Spleen (tissue), 11 donors: ENCODE results near the gene SLC38A11. TPM values are rescaled to one million over a fixed set of nuclear protein-coding genes. Genes with fewer than 3 reads are reported as not detected.

Experiments
- DNase-seq: peaks from one replicate; pipeline ENCODE4 v3.0.0-alpha.2; 2020
- H3K27ac ChIP-seq, 8 donors: fragments of 200-600 bp; sonication (generic) in 7 of 8; 1 replicate in 4 of 8; 2 replicates in 4 of 8; pipeline versions ENCODE4 v1.5.0 to v1.8.0; 2016 to 2021; ENCODE audit warnings: inconsistent platforms in 4 of 8, mild to moderate bottlenecking in 4 of 8, moderate library complexity in 1 of 8
- H3K27me3 ChIP-seq, 7 donors: fragments of 200-600 bp; sonication (generic) in 6 of 7; replicated peaks in 1 of 7; 1 replicate in 4 of 7; 2 replicates in 3 of 7; pipeline versions ENCODE4 v1.5.0 to v1.8.0; 2016 to 2021; ENCODE audit warnings: inconsistent platforms in 3 of 7, mild to moderate bottlenecking in 1 of 7
- H3K36me3 ChIP-seq, 6 donors: fragments of 200-600 bp; sonication (generic) in 5 of 6; 1 replicate in 4 of 6; 2 replicates in 2 of 6; pipeline versions ENCODE4 v1.5.0 to v1.8.0; 2016 to 2021; ENCODE audit warnings: inconsistent platforms in 2 of 6
- H3K4me1 ChIP-seq, 6 donors: fragments of 200-600 bp; sonication (generic) in 5 of 6; 1 replicate in 3 of 6; 2 replicates in 3 of 6; pipeline versions ENCODE4 v1.5.0 to v1.8.0; 2016 to 2021; ENCODE audit warnings: inconsistent platforms in 3 of 6
- H3K4me3 ChIP-seq, 8 donors: fragments of 200-600 bp; sonication (generic) in 7 of 8; 1 replicate in 4 of 8; 2 replicates in 4 of 8; pipeline versions ENCODE4 v1.5.0 to v1.8.0; 2016 to 2021; ENCODE audit warnings: inconsistent platforms in 4 of 8, mild to moderate bottlenecking in 4 of 8, moderate library complexity in 2 of 8
- H3K9me3 ChIP-seq, 8 donors: fragments of 200-600 bp; sonication (generic) in 7 of 8; 1 replicate in 4 of 8; 2 replicates in 4 of 8; pipeline versions ENCODE4 v1.5.0 to v1.8.0; 2016 to 2021; ENCODE audit warnings: inconsistent platforms in 4 of 8
- CTCF ChIP-seq, 11 experiments: fragments of 200-600 bp in 7 of 11; fragments of 450-650 bp in 4 of 11; sonication (generic) in 4 of 11; IDR thresholded peaks in 8 of 11; conservative IDR thresholded peaks in 3 of 11; 1 replicate in 7 of 11; 2 replicates in 4 of 11; pipeline versions ENCODE4 v1.4.0 to v1.8.0; 2016 to 2021; ENCODE audit warnings: antibody characterized with exemption in 11 of 11, inconsistent platforms in 4 of 11, mild to moderate bottlenecking in 1 of 11
- POLR2A ChIP-seq, 3 donors: fragments of 450-650 bp; IDR thresholded peaks; one replicate each; pipeline ENCODE4 v1.5.1; 2017; ENCODE audit warnings: antibody characterized with exemption in 3 of 3, mild to moderate bottlenecking in 1 of 3
- POLR2AphosphoS5 ChIP-seq, 3 donors: sonication (generic); formaldehyde crosslinking; IDR thresholded peaks; one replicate each; pipeline ENCODE4 v1.5.1; 2017; ENCODE audit warnings: antibody characterized with exemption in 3 of 3
- WGBS, 5 donors: extraction: QIAGEN DNeasy Blood & Tissue Kit in 3 of 5; methylation state at CpG; one replicate each; pipeline versions ENCODE4 v1.1.5 to v1.1.7; 2013 to 2018; 5-methylcytosine and 5-hydroxymethylcytosine counted together
- intact Hi-C: fragments of 100-400 bp; cut with DNase I; formaldehyde crosslinking; loops from one replicate; pipeline ENCODE4 v1.15.0; 2023; ENCODE audit warnings: low total_unique reads
- polyA plus RNA-seq, 3 donors: library from polyadenylated mRNA; stranded (reverse); fragments of 200-250 nt; gene quantifications; one replicate each; pipeline ENCODE4 v1.2.1, GENCODE V29; 2013
- total RNA-seq, 7 donors: library from RNA; depleted of rRNA in 3 of 7; stranded (reverse); fragments of >200 nt in 3 of 7; fragmentation: NEBNext Ultra II Directional in 4 of 7; extraction: Animal tissue kit (Norgen Biotek cat#: 25700) in 4 of 7; gene quantifications; one replicate each; pipeline versions ENCODE4 v1.1.0 to v1.2.1, GENCODE V29; 2016 to 2021
- donor health status: healthy with polysubstance abuse.
- donor health status: DM: no; HTN: no; CAD: no; lungs with moderate emphysema.
- donor health status: DM: no; HTN: no; CAD: no.
- donor health status: Bipolar disorder and iron deficiency.
- donor health status: healthy.
- donor health status: DM: no; HTN: no; CAD: no.
- donor health status: DM: yes; HTN: yes; CAD: no.

The SLC38A11 gene
- total and polyA plus RNA-seq, 10 donors, result 5.8 to 48.6 (median 24.5) TPM

- Histone ChIP-seq H3K4me3 (no peak overlapping the region), H3K36me3 (no peaks in the 10 kb centered on the region), H3K27ac (no peak overlapping the region), H3K4me1 (peaks cover 0 to 28% (median 6%) of the 10 kb centered on the region in 6 donors), H3K27me3 (no peaks in the 10 kb centered on the region), H3K9me3 (peaks cover 0 to 5% (median 0%) of the 10 kb centered on the region in 8 donors)
- intact Hi-C loops, result no loop called here
- no peak for DNase-seq
- TF ChIP-seq POLR2AphosphoS5 (IDR thresholded peaks at IDR 0.05) (no peak), CTCF (IDR thresholded peaks at IDR 0.05 in 8 of 11, conservative IDR thresholded peaks at IDR 0.05 in 3 of 11) (no peak), POLR2A (IDR thresholded peaks at IDR 0.05) (no peak)
- 80 to 95% (median 87%) methylated on average over 2 of the region's 2 CpGs for WGBS, 5 donors
These were observed 22.9 kb downstream of the SLC38A11 start for GRCh38 chr2:164932377-164932776.

- no peaks in the 10 kb centered on the region for H3K36me3 ChIP-seq
- no peak overlapping the region for H3K4me3 ChIP-seq
- no peak overlapping the region for H3K27ac ChIP-seq
- peaks cover 0 to 5% (median 0%) of the 10 kb centered on the region in 8 donors for H3K9me3 ChIP-seq
- H3K27me3 ChIP-seq, result no peaks in the 10 kb centered on the region
- TF ChIP-seq POLR2AphosphoS5 (IDR thresholded peaks at IDR 0.05) (no peak), CTCF (IDR thresholded peaks at IDR 0.05 in 8 of 11, conservative IDR thresholded peaks at IDR 0.05 in 3 of 11) (no peak), POLR2A (IDR thresholded peaks at IDR 0.05) (no peak)
- H3K4me1 ChIP-seq, result peaks cover 0 to 2% (median 0%) of the 10 kb centered on the region in 6 donors
- DNase-seq, result no peak
- intact Hi-C loops, result no loop called here
These were observed 27.1 kb downstream of the SLC38A11 start for GRCh38 chr2:164928101-164928673.

GRCh38 chr2:164922134-164922533 lies 33.2 kb downstream of the SLC38A11 start:
- intact Hi-C loops, result no loop called here
- Histone ChIP-seq H3K36me3 (no peaks in the 10 kb centered on the region), H3K27me3 (no peaks in the 10 kb centered on the region), H3K4me3 (no peak overlapping the region), H3K27ac (no peak overlapping the region), H3K4me1 (no peaks in the 10 kb centered on the region), H3K9me3 (no peaks in the 10 kb centered on the region)
- no peak for DNase-seq
- 52 to 71% (median 63%) methylated on average over 3 of the region's 3 CpGs for WGBS, 5 donors
- no peak for TF ChIP-seq POLR2AphosphoS5 (IDR thresholded peaks at IDR 0.05)
- TF ChIP-seq CTCF (IDR thresholded peaks at IDR 0.05 in 8 of 11, conservative IDR thresholded peaks at IDR 0.05 in 3 of 11), result no peak
- TF ChIP-seq POLR2A (IDR thresholded peaks at IDR 0.05), result no peak

GRCh38 chr2:164920430-164920829 lies 34.9 kb downstream of the SLC38A11 start:
- Histone ChIP-seq H3K27me3 (no peaks in the 10 kb centered on the region), H3K4me3 (no peak overlapping the region), H3K9me3 (no peaks in the 10 kb centered on the region), H3K36me3 (no peaks in the 10 kb centered on the region), H3K4me1 (no peaks in the 10 kb centered on the region), H3K27ac (no peak overlapping the region)
- WGBS, 5 donors, result 63 to 82% (median 66%) methylated on average over 4 of the region's 4 CpGs
- TF ChIP-seq CTCF (IDR thresholded peaks at IDR 0.05 in 8 of 11, conservative IDR thresholded peaks at IDR 0.05 in 3 of 11) (no peak), POLR2A (IDR thresholded peaks at IDR 0.05) (no peak), POLR2AphosphoS5 (IDR thresholded peaks at IDR 0.05) (no peak)
- DNase-seq, result no peak
- intact Hi-C loops, result no loop called here
